HG03575 (cell line): Measurements from ENCODE around the gene BACH2.
"Not testable (repeated sequence)": the region's sequence is repeated elsewhere in the genome, so short reads cannot be mapped to it uniquely, and the experiment has no call there.

Source experiments
- ATAC-seq: cut with Tn5 transposase; IDR thresholded peaks from one replicate; pipeline ENCODE4 v1.9.1; 2021; ENCODE audit not compliant: unreplicated experiment, insufficient number of reproducible peaks, low FRiP score; ENCODE audit errors: extremely low read depth

BACH2 gene

DNA sequence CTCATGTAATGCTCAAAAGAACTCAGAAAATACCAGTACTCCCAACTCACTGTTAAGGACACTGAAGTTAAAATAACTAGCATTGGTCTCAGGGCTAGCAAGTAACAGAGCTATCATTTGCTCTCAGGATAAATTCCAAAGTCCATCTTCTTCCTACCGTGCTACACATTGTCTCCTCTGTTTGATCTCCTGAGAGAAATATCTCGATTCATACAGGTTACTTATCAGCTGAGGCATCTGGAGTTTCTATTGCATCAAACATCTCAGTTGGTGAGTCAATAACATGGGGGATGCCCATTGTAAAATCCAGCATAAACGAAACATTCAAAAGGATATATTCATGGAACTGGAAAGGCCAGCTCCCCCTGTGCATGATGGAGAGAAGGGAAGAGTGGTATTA lies 147.4 kb downstream of the BACH2 start:
- no peak for ATAC-seq

DNA sequence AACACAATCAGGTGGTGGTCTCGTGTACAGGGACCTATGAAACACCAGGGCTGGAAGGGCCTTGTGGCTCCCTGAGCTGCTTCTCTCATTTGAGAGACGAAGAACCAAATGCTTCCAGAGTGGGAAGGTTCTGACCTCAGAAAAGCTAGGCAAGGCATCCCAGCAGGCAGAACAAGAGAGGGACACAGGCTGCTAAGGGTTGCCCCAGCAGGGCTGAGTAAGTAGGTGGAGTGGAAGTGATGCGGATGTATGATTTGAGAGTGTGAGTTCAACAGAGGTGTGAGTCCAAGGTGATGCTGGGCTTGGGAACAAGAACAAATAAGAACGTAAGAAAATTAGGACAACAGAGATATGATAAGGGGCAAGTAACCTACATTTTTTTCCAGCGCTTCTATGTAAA lies 147.8 kb downstream of the BACH2 start:
- ATAC-seq: no peak

DNA sequence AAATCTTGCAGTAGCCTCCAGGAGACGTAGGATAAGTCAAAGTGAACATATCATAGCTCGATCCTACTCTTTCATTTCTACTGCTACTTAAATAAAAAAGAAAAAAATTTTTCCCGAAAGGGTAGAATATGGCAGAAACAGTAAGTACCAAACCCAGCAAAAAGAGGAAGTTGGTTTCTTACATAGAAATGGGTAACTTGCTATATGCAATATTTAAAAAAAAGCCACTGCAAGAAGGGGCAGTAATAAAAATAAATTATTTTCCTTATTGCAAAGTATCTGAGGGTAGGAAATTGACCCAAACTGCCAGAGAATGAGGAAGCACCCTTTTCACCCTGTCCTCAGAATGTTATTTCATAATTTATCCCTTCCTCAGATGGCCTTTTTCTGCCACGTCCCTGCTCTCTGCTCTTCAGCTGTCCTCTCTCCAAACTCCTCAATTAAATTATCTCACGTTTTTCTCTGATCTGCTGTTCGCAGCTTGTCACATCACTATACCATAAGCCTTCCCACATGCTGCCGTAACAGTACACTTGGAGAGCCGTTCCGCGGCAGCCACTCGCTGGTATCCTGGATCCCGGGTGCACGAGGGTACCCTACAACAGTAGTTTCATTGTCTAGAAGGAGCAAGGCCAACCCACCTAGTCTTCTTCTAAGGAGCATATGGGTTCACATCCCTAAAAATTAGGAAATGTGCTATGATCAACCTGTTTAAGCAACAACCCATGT lies 149.6 kb downstream of the BACH2 start:
- no peak for ATAC-seq

DNA sequence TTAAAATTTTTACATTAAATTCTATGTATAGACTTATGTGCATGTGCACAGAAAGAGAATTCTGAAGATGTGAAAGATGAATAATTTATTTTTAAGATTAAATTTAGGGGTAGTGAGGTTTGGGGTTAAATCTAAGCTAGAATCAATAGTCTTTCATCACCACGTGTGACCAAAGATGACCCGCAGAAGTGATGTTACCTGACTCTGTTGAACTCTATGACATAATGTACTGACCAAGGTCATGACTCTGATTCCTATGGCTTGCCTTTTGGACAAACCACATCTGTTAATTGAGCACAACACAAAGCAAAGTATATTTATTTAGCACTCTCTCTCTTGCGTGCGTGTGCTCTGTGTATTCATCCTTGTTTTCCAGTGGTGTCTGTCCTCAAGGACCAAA lies 150.6 kb downstream of the BACH2 start:
- ATAC-seq: no peak

DNA sequence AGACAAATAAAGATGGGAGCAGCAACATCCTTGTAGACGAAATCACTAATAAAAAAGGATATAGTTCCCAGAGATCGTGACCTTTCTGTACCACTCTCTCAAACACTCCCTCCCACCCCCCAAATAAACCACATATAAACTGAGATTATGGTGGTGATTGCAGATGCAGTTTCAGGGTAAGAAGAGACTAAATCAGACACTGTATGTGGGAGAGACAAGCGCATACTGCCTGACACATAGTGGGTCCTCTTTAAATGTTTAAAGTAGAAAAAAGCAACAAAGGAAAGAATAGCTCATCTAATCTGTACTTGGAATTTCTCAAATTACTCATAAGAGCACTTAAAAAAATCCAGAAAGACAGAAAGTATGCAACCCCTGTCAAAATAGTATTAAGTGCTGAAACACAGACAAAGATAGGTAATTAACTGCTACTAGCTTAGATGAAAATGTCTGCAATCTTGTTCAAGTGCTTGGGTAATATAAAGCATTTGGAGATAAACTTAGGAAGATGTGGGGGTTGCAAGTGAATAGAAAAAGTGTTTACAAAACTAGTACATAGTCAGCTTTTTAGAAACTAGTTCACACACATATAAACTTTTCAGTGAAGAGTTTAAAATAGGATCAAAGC lies 151.6 kb downstream of the BACH2 start:
- ATAC-seq: no peak

DNA sequence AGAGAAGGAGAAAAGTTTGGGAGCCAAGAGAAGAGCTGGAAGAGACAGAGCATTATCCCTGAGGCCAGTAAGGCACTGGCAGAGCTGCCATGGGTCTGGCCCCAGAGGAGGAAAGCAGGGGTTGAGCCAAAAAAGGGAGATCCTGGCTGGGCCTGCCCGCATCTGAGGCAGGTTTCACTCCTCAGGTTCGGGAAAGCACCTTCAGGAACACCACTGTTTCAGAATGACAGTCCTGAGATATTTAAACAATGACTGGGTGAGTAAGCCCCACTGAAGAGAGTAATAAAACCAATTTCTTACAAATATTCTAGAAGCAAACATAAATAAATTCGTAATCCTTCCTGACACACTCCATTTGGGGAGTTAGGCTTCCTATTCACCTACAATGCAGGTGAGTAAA lies 152.2 kb downstream of the BACH2 start:
- ATAC-seq: no peak

DNA sequence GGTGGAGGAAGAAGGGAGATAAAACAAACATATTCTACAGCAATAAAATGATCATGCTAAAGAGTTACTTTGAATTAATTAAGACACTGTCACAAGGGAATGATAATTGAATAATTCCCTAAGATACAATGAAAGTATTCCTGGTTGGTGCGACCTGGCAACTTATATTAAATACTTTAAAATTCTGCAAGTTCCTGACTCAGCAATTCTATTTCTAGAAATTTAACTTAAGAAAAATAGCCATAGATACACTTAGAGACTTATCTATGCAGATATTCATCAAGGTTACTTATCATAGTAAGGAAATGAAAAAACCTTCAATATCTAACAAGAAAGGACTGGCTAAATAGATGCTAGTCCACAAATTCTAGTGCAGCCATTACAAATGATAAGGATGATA lies 156.0 kb downstream of the BACH2 start:
- no peak for ATAC-seq

DNA sequence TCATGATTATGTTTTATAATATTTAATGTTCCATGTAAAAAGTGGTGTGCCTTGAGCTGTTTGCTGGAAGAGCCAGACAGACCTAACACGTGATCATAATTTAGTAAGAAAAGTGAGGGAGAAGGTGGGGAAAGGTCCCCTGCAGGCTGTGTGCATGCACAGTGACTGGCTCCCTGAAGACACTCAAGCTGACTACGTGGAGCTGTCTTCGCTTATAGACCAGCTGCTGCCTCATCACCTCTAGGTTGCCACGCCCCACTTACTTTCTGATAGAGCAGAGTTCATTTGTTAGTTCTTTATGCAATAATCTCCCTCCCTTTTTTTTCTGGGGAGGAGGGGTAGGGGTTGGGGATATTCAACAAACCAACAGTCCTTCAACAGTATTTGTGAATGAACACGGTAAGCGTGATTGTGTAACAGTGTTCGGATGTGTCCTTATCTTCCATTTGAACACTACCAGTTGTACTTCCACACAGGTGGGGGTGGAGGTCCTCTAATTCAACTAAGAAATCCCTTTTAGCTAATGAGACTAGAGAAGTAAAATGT lies 157.3 kb downstream of the BACH2 start:
- no peak for ATAC-seq

DNA sequence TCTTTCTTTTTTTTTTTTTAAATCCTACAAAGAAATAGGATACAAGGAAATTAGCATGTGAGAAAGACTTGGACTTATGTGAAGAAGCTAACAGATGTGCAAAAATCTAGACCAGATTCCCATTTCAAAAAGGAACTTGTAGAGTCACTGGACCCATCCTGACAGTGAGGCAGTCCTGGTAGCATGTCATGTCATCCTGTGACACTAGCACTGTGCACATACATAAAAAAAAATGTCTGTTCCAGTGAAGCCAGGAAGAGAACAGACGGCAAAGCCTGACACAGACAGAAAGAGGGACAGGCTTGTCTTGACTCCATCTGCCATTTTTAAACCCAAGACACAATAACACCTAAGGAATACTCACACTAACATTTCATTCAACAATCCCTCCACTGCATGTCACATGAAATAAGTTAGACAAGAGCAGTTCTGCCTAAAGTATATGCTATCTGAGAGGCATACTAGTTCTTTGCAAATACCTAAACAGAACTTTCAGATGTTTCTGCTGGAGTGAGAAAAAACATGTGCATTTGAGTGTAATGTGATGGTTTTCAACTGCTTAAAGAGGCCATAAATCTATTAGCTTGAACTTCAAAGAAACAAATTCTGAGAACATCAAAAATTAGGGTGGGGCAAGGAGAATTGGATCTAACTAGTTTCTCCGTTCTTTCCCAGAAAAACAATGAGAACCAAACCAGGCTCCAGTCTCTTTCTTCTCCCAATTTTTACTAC lies 159.6 kb downstream of the BACH2 start:
- no peak for ATAC-seq

DNA sequence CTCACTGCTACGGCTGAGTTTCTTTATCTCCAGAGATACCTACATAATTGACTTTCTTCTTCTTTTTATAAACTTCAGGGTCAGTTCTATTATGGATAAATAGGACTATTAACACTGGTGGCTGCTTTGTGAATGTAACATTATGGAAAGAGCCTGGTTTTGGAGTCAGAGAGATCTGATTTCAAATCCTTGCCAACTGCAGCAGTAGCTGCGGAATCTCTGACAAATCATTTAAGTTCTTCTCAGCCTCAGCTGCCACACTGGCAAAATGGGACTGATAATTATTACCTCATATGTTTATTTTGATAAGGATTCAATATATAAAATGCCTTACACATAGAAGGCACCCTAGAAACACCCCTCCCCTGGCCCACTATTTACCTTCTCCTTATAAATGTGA lies 160.5 kb downstream of the BACH2 start:
- no peak for ATAC-seq

DNA sequence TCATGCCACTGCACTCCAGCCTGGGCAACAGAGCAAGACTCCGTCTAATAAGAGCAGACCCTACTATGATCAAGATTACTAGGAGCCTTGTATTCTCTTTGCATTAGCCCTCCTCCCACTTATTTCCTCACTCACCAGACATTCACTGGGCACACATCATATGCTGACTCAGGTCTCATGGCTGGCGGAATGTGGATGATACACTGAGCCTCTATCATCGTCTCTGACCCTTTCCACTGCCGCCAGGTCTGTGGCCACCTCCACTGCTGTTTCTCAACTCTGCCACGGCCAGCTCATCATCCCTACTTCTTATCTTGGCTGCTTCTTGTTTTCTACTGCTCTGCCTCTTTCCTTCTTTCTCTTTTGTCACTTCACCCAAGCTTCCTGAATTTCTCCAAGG lies 161.0 kb downstream of the BACH2 start:
- ATAC-seq: no peak

DNA sequence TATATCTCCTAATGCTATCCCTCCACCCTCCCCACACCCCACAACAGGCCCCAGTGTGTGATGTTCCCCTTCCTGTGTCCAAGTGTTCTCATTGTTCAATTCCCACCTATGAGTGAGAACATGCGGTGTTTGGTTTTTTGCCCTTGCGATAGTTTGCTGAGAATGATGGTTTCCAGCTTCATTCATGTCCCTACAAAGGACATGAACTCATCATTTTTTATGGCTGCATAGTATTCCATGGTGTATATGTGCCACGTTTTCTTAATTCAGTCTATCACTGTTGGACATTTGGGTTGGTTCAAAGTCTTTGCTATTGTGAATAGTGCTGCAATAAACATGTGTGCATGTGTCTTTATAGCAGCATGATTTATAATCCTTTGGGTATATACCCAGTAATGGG lies 163.0 kb downstream of the BACH2 start:
- ATAC-seq: not testable (repeated sequence)

DNA sequence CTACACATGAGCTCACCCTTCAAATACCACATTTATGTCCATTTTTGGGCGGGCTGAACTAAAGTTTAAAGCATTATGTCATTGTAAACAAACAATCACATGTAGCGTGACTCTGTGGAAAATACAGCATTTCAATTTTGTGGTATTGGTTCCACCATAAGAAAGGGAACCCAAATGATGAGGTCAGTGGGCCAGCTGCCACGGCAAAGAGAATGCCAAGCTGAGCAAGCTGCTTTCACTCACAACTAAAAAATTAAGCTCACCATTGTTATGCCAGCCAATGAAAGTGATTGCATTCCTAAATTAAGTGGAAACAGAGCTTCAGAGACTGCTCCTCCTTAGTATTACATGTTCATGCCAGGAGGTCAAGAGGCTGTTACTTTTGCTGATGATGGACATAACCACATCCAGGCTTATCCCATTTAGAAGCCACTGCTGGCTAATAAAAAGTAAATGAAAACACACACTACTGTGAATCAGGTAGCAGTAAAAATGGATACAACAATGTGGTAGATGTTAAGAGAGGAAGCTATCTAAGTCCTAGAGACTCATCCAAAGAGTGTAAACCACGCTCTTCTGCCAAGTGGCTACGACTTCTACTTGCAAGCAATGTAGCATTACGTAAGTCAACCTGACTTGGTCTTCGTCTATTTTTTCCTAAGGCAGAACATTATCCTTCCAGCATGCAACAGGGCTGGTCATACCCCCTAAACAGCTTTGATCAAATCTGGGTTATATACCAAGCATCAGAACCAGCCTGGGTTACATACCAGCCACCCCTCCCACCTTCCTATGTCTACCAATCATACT lies 164.8 kb downstream of the BACH2 start:
- no peak for ATAC-seq

DNA sequence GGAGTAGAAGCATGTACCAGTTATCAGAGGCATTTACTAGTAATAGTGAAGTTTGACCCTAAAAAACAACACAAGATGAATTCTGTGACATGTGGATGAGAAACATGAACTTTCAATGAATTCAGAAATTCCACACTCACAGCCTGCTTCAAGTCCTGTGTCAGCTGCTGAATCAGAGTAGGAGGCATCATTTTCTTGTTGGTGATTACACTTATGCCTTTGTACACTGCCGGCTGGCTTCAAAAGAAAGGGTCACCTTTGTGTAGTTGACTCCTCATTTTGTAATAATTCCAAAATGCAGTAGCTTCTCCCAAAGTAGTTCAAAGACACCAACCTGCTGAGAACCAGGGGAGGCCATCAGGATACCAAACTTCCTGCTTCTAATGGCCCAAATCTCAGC lies 165.5 kb downstream of the BACH2 start:
- no peak for ATAC-seq

DNA sequence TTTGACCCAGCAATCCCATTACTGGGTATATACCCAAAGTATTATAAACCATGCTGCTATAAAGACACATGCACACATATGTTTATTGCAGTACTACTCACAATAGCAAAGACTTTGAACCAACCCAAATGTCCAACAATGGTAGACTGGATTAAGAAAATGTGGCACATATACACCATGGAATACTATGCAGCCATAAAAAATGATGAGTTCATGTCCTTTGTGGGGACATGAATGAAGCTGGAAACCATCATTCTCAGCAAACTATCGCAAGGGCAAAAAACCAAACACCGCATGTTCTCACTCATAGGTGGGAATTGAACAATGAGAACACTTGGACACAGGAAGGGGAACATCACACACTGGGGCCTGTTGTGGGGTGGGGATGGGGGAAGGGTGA lies 168.0 kb downstream of the BACH2 start:
- ATAC-seq: not testable (repeated sequence)

DNA sequence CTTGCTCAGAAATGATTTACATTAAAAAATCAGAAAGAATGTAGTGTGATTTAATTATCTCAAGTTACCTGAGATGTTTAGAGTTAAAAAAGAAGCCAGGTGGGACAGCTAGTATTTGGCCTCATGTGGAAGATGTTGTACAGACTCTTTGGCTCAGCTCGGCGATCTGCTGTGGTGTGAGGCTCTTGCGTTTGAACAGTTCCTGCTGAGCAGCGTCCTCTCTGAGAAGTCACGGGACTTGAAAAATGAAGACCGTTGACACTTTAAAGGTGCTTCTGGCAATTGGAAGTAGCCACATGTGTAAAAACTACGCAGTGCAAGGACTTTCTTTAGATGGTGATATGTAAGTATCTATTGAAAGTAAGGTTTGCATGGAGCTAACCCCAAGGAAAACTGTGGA lies 169.0 kb downstream of the BACH2 start:
- ATAC-seq: no peak

DNA sequence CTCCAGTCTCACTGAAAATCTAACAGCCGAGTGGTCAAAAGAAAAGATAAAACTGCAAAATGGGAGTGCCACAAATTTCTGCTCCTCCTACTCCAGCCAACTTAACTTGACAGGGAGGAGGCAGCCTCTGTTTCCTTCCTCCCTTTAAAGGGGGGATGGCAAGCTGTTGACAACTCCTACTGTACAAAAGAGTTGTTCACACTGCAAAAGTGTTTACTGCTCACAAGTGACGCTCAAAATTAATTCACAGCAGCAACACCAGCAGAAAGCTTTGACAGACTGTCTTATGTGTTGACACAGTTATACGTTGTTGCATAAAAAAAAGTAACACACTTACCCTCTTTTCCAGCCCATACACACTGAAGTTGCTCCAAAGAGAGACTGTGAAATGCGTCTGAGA lies 169.8 kb downstream of the BACH2 start:
- ATAC-seq: no peak

DNA sequence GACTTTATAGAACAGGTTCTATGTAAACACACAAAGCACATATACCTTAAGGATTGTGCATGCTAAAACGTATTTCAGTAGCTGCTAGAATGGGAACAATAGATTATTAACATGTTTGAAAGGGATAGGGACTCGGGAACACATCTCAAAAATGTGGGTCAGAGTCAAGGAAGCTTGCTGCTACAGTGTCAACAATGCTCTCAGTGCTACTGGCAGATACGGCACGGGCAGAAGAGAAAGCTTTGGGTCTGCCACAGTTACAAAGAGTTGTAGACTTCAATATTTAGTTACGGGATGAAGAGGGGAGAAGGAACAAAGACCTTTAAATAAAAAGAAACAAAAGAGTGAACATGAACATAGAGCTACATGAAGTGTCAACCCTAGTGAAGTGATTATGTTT lies 170.5 kb downstream of the BACH2 start:
- no peak for ATAC-seq

DNA sequence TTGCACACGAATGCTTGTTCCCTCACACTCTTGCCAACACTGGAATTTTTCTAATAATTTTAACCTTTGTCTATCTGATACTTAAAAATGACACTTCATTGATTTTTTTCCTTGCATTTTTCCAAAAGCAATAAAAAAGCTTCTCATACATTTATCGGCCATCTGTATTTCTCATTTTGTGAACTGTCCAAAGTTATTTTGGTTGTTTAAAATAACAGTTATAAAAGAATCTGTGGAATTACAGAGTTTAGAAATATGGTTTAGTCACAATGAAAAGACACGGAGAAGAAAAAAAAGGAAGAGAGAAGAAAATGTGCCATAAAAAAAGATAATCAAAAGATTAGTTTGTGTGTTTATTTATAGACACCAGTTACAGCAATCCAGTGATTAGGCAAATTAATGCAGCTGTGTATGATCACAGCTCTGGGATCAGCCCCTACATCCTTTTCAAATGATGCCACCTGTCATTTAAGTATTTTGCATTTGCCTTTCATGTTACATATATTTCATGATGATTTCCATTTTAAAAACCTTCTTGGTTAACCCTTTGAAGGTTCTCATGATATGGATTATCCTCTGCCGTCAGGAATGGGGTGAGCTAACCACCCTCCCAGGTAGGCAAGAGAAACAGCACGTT lies 171.7 kb downstream of the BACH2 start:
- ATAC-seq: no peak
